Hematopoietic multipotent progenitor cell treated with erythropoietin and hydrocortisone succinate and interleukin-3 and kit ligand, for 4 days (in vitro differentiated cells): ENCODE results near the gene POPDC3.
"Not testable (repeated sequence)": the region's sequence is repeated elsewhere in the genome, so short reads cannot be mapped to it uniquely, and the experiment has no call there.

Experiments used
- DNase-seq: peaks from one replicate; pipeline ENCODE4 v3.0.0-alpha.2; 2015

Gene POPDC3, protein sequence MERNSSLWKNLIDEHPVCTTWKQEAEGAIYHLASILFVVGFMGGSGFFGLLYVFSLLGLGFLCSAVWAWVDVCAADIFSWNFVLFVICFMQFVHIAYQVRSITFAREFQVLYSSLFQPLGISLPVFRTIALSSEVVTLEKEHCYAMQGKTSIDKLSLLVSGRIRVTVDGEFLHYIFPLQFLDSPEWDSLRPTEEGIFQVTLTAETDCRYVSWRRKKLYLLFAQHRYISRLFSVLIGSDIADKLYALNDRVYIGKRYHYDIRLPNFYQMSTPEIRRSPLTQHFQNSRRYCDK

DNA sequence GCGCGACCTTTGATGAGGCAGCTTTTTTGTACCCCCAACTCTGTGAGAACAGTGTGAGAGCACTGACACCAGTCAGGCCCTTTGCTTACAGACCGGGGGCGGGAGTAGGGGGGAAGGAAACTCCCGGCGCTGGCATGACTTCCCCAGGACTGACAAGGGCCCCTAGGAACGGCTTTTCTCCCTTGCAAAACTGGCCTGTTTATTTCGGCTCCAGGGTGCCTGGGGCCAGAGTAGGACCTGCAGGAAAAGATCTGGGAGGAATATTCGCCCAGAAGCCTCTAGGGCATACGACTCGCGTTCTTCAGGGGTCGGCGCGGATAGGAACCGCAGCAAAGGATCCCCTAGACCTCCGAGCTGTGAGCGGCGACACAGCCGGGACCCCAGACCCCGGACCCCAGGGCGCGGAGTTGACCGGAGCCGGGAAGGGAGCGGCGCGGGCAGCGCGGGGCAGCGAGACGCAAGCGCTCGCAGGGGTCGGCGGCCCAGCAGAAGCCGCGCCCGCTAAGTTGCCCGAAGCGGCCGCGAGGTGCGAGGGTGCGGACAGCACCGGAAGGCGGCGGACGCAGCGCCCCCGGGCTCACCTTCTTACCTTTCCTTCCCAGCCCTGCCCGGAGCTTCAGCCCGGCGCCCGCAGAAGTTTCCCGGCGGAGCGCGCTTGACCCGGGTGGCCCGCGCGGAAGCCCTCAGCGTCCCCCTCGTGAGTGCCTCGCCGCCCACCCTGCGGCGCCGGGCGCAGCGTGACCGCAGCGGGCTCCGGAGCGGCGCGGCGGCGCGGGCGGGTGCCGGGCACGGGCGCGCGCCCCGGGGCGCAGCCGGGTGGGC lies at the start of gene POPDC3:
Gene POPDC3 (minus strand): TSS at position 771 of the 822 bp plus-strand sequence. CDS start 18,105 bp downstream, outside the sequence.
- DNase-seq, result peak; percentile 5

DNA sequence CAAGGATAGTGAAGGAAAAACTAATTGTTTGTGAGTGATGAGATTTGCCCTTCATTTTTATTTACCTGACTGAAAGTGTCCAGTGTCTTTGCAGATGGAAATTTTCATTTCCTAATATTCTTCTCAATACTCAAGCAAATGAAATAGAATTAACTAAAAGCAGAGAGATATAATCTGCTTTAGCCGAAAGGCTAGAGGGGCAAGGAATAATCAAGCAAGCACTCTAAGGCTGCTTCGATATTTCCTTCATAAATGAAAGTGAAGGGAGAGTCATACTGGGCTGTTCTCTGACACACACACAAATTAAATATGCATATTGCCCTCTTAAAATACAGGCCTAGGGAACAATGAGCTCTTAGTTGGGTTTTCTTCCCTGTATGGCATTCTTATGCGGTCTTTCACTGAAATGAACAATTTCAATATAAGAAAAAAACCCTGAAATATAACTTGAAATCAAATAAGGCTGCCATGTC lies 47.5 kb upstream of the POPDC3 start:
- no peak for DNase-seq

DNA sequence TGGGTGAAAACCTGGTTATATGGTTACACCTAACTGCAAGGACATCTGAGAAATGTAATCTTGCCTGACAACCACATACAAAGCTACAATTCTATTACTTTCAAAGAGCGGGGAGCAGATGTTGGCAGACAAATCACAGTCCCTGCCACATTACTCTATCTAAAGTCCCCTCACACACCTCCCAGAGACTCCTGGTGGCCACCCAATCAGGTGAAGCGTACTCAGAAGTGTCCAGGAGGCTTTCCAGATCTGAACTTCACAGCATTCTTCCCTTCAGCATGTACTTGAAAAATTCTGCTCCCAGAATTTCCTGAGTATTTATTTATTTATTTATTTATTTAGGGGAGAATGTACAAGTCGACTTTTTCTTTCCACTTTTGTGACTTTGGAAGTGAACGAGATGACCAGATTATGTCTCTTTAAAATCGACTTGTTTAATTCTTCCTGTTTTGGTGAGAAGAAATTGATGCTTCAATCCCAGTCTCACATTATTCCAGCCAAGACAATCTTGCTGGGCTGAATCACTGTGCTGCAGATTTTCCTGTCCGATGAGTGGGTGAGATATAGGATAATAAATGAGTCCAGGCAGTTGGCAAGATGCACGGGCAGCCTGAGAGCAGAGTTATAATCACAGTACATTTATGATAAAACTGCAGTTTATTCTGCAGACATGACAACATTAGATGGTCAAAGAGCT lies 46.9 kb upstream of the POPDC3 start:
- no peak for DNase-seq

DNA sequence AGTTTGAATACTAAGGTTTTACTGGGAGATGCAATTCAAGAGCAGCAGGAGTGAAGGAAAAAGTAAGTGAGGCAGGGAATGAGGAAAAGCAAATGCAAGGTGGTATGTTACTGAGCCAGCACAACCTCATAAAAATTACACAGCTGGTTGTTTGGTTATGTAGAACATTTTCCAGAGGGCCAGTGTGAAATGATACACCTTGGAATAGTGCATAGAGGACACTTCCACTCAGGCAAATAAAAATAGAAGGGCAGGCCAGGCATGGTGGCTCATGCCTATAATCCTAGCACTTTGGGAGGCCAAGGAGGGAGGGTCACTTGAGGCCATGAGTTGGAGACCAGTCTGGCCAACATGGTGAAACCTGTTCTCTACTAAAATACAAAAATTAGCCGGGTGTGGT lies 43.4 kb upstream of the POPDC3 start:
- no peak for DNase-seq

DNA sequence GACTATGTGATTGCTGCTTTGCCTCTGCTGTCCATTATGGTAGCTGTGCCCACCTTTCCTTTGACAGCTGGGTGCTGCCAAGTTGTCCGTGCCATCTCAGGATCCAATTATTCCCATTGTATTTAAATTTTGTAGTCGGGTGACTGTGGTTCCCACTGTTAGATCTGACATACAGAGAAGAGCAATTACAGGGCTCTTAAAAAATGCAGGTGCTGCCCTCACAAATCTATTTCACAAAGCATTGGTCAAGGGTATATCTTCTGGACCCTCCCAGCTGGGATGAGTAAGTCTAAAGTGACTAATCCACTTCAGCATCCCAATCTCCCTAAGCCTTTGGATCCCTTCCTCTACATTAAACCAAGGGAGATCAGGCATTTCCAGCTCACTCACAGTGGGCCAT lies 41.4 kb upstream of the POPDC3 start:
- DNase-seq, result not testable (repeated sequence)

DNA sequence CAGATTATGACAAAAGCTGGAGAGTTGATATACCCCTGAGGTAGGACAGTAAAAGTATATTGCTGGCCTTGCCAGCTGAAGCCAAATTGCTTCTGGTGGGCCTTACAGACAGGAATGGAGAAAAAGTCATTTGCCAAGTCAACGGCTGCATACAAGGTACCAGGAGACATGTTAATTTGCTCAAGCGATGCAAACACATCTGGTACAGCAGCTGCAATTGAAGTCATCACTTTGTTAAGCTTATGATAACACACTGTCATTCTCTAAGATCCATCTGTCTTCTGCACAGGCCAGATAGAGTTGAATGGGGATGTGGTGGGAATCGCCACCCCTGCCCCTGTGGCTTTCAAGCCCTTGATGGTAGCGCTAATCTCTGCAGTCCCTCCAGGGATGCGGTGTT lies 40.4 kb upstream of the POPDC3 start:
- DNase-seq, result no peak

DNA sequence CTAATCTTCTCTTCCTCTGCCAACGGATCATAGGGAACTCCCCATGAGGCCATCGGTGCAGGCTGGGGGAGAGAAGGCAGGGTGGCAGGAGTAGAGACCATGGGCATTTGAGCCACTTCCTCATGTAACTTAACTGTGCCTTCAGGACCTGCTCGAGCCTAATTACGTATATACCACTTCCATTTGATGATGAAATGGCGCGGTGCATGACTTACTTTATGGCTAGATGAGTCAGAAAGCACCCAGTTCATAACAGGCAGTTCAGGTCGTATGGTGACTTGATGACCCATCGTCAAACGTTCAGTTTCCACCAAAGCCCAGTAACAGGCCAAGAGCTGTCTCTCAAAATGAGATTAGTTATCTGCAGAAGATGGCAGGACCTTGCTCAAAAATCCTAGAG lies 39.4 kb upstream of the POPDC3 start:
- not testable (repeated sequence) for DNase-seq

DNA sequence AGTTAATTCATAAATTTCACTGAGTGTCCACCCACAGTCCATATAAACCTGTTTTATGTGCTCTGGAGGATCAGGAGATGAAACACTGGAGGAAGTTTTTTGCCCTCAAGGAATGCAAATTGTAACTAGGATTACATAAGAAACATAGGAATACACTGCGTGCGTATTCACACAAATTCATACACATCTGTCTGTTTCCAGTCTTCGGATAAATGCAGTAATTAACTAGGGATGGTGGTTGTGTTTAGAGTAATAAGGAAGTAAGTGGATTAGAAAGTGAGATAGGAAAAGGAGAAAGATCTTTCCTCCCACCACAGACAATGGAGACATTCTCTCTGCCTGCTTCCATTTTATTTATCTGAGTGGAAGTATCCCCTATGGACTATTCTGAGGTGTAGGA lies 35.7 kb upstream of the POPDC3 start:
- DNase-seq, result no peak

DNA sequence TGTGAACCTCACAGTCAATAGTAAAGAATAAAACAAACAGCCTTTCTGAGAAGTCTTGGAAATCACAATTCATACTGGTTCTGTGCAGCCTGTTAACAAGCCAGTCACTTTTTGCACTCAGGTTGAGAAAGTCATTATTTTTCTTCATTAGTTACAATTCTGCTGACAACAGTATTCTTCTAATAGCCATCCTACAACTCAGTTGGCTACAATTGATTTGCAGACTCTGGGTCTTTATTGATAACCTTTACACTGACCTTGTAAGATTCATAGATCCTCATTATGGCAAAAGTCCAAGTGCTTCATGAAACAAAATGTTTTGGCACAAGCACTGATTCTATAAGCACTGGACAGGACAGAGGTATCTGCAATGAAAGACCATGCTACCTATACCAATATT lies 34.9 kb upstream of the POPDC3 start:
- DNase-seq, result no peak

DNA sequence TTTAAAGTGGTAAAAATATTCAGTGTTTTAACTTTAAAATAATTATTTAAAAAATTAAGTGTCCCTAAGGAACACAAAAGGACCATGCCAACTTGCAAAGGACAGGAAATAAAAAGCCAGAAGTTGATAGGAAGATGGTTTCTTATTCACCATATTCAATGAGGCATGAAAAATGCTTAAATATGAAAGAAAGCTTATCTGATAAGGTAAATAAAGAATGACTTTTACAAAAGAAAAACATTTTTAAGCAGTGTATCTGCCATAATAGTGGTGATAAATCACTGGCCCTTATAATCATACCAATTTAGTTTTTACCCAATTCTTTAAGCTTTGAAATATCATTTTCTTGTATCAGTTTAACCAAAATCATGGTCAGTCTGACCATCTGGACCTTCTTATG lies 33.5 kb upstream of the POPDC3 start:
- DNase-seq, result no peak

DNA sequence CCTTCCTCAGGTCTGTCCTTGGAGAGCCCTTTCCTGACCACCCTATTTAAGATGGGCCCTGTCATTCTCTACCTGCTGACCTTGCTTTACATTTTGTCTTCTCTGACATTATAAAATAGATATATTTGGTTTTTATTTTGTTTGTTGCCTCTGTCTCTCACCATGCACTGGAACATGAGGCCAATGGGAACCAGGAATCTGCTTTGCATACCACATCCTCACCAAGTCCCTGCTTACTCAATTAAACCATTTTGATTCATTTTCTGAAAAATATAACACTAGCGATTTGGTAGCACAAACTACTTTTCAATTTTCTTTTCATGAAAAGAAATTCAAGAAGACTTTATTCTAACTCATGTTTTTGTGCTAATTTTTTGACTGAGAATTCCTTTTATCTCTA lies 32.8 kb upstream of the POPDC3 start:
- no peak for DNase-seq

DNA sequence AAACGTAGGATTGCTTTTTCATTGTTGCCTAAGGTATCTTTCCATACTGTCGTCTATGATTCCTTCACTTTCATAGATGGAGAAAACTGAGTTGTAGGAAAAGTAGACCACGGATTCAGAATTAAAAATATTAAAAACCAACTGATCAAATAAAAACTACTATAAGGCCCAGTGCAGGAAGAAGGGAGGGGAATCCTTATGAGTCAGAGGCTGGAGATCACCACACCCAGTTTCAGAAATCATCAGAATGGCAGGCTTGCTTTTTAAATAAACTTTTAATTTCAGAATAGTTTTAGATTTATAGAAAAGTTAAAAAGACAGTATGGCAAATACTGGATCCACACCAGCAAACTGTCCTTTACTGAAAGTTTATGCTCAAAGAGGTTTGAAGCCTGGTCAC lies 32.0 kb upstream of the POPDC3 start:
- DNase-seq, result no peak

DNA sequence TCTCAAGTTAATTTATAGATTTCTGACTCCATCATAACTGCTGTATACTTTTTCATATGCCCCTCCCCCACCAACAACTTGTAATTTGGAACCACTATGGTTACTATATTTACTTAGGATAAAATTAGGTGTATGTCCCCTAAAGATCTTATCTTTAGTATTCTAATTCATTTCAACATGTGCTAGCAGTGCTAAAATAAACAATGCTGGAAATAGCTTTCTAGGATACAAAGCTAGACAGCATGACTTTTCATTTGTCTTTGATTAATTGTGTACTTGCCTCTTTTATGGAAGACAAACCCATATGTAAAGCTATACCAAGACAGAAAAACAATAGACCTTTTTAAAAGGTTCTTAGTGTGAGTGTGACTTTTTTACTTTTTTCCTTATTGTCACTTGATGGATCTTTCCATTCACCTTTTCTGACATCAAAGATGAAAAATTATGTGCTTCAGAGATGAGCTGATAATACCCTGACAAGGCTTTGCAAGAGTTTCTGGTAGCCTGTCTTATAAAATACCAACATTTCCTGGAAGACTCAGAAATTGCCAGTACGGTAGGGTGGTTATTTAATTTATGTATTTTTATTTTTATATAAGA lies 31.2 kb upstream of the POPDC3 start:
- no peak for DNase-seq

DNA sequence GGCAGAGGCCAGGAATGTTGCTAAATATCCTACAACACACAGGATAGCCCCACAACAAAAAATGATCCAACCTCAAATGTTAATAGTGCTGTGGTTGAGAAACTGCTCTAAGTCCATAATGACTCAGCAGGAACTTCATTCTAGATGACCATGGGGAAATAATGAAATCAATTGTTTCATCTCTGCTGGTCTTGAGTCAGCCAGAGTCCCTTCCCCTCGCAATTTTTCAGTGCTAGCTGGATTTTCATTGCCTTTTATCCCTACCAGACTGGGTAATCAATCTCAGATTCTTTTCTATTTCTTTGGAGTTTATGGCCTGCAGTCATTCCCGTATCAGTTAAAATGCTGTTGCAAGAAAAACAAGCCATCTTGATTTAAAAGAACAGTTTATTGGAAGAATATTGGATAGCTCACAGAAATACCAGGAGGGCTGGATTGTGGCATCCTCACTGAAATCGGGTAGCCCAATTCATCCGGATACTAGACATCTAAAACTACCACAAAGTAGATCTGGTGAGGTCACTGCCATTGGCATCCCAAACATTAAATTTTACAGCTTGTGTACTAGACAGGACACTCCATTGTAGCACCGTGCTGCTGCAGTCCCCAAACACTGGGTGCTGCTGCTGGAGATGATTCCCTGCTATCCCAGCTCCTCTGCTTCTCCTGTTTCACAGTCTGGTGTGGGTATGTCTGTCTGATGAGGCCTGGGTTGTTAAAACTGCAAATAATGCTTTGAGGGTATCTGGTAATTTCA lies 30.3 kb upstream of the POPDC3 start:
- DNase-seq, result peak; percentile 26

DNA sequence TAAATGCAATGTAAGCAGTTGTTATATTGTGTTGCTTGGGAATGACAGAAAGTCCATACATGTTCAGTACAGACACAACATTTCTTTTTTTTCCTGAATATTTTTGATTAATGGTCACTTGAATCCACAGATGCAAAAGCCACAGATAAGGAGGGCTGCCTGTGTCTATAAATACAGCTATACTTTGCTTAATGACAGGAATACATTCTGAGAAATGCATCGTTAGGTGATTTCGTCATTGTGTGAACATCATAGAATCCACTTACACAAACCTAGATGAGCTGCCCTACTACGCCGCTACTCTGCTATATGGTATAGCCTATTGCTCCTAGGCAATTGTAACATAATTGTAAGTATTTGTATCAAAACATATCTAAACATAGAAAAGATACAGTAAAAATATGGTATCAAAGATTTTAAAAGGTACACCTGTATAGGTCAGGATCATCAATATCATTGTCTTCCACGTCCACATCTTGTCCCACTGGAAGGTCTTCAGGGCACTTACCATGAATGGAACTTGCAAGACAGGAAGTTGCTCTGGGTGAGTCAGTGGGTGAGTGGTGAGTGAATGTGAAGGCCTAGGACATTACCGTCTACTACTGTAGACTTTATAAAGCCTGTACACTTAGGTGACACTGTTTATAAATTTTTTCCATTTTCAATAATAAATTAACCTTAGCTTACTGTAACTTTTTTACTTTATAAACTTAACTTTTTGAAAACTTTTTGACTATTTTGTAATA lies 27.9 kb upstream of the POPDC3 start:
- no peak for DNase-seq

DNA sequence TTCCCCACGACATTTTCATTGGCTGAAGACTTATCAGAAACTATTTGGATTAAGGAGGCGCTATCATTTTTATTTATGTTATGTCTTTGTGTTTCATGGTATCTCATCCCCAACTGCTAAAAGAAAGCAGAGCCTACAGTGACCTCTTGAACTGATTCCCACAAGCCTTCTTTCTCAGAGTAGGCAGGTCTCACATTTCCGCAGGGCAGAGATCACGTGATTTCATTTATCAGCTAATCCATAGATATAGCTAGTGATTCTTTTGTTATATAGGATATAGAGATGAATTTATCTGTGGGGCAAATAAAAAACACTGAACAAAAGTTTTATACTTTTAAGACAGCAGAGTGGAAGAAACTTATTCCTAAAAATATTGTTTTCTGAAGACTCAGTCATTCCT lies 25.0 kb upstream of the POPDC3 start:
- DNase-seq, result no peak

DNA sequence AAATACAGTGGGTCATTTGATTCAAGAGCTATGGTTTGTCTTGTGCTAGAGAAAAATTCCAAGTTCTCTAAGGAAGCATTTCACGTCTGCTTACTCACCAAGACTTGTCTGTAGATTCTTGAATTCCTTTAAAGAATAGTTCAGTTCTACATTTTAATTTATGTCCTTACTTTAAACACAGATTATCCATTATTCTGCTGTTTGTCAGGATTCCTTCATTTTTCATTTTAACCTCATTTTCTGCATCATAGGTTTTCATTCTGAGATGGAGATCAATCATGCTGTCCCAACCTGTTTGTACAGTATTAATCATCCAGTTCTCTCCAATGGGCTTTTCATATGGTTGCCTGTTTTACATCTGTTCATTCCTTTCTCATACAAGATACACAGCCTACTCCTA lies 24.5 kb upstream of the POPDC3 start:
- DNase-seq, result no peak

DNA sequence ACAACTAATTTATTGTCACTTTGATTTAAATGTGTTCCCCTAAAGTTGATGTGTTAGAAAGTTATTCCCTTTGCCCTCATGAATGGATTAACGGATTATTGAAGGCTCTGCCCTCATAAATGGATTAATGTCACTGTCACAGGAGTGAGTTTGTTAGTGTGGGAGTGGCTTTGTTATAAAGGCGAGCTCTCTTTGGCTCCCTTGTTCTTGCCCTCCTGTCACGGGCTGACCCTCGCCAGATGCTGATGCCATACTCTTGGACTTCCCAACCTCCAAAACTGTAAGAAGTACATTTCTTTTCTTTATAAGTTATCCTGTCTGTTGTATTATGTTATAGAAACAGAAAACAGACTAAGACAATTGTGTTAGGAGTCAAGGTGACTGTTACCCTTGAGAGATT lies 22.7 kb upstream of the POPDC3 start:
- no peak for DNase-seq

DNA sequence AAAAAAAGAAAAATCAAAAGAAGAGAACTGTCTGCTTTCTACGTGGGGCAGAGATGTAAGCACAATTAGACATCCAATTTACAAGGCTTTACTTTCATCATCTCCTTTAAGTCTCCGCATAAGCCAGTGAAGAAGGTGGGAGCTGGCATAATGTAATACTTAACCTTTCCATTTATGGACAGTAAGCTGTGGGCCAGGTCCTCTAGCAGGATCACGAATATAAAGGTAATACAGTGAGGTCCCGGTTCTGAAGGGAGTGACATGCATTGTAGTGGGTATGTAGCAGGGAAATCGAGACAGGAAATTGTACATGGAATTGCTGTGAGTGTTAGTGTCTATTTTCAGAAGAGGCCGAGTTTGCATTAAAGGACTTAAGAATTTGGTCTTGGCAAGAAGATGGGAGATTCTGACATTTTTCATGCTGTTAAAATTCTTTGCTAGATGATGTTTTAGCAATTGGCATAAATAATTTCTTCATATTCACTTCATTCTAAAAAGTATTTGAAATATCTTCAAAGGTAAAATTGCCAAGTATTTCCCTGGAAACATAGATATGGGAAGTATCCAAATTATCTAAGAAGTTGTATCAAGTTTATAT lies 20.4 kb upstream of the POPDC3 start:
- no peak for DNase-seq

DNA sequence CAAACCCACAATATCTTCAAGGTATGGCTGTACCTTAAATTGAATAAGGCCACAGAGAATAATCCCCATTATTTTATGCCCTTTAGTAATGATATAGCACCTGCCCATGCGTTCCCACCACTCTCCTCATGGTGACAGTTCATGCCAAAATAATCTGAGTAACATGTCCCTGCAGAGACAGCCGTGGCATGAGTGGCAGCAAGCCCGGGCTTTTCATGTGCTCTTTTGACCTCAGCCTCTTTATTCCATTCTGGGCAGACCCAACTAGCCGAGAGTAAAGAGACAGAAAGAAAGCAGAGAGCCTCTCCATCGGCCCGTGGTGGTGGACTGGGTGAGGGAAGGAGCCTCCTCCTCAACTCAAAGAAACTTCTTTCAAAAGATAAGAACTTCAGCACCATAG lies 19.9 kb upstream of the POPDC3 start:
- no peak for DNase-seq

DNA sequence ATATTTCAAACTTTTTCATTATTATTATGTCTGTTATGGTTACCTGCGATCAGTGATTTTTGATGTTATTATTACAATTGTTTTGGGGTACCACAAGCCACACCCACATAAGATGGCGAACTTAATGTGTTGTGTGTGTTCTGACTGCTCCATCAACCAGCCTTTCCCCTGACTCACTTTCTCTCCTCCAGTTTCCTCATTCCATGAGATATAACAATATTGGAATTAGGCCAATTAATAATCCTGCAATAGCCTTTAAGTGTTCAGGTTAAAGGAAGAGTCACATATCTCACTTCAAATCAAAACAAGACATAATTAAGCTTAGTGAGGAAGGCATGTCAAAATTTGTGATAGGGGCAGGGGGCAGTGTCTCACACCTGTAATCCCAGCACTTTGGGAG lies 16.3 kb upstream of the POPDC3 start:
- no peak for DNase-seq
